HCT116 (cell line): Measurements from ENCODE around the gene SLC12A5. TPM values are rescaled to one million over a fixed set of nuclear protein-coding genes. Genes with fewer than 3 reads are reported as not detected.

Experiments
- ATAC-seq: fragments of 200-7000 bp; cut with Tn5 transposase; 2 replicates; pipeline ENCODE4 v1.9.1; 2020; ENCODE audit warnings: mild to moderate bottlenecking, moderate library complexity
- BruUV-seq: library from RNA; stranded (reverse); fragments of 400-500 nt; replicated peaks from 2 replicates; lab custom pipeline; 2021; lab: Mats Ljungman, UMichigan
- CTCF ChIA-PET: fragments of 300-600 bp; sonication (Branson Sonifier 250); formaldehyde crosslinking; loops from one replicate; lab custom pipeline; 2021; ENCODE audit warnings: antibody characterized with exemption; lab: Charles Lee
- POLR2A ChIA-PET: fragments of 300-600, 350-600 bp; sonication (Branson Sonifier 250); formaldehyde crosslinking; loops from one replicate; lab custom pipeline; 2021; ENCODE audit warnings: antibody characterized with exemption; lab: Charles Lee
- RAD21 ChIA-PET, 2 experiments: fragments of 300-600 bp; sonication (Branson Sonifier 250); formaldehyde crosslinking; loops; one replicate each; lab custom pipeline; 2023; ENCODE audit warnings: low total read pairs in 2 of 2; ENCODE audit not compliant: uncharacterized antibody in 2 of 2, unreplicated experiment in 2 of 2, low non-redundant PET in 1 of 2; lab: Charles Lee
- DNase-seq: peaks from one replicate; pipeline ENCODE4 v3.0.0-alpha.2; 2010; ENCODE audit warnings: low read depth, low spot score
- H2AFZ ChIP-seq: fragments of 200-600 bp; shearing (Covaris generic), sonication (generic); 2 replicates; pipeline ENCODE4 v1.6.1; 2017; ENCODE audit warnings: low read depth, mixed run types, mixed read lengths, antibody characterized with exemption, low read length; ENCODE audit not compliant: poor library complexity, severe bottlenecking
- H3K27ac ChIP-seq: 2 replicates; pipeline ENCODE4 v1.5.1; 2012; ENCODE audit warnings: low read depth, low read length
- H3K27me3 ChIP-seq: fragments of 200-600 bp; sonication (generic); 2 replicates; pipeline ENCODE4 v1.6.1; 2016; ENCODE audit warnings: mixed run types, low read length, mixed read lengths; ENCODE audit not compliant: insufficient read depth
- H3K36me3 ChIP-seq, 2 experiments: fragments of 200-500 bp in 1 of 2; fragments of 200-600 bp in 1 of 2; sonication (Bioruptor generic) in 1 of 2; sonication (generic) in 1 of 2; 2 replicates each; pipeline versions ENCODE4 v1.5.1 to v1.6.1; 2014 to 2016; ENCODE audit warnings: low read length in 2 of 2, inconsistent platforms in 1 of 2, mixed read lengths in 1 of 2, mixed run types in 1 of 2; ENCODE audit not compliant: insufficient read depth in 2 of 2, control insufficient read depth in 1 of 2
- H3K4me1 ChIP-seq, 2 experiments: fragments of 200-600 bp in 1 of 2; sonication (generic) in 1 of 2; 2 replicates each; pipeline versions ENCODE4 v1.5.1 to v1.6.1; 2012 to 2017; ENCODE audit warnings: low read length in 2 of 2, inconsistent platforms in 1 of 2, mild to moderate bottlenecking in 1 of 2, mixed read lengths in 1 of 2, mixed run types in 1 of 2, moderate library complexity in 1 of 2; ENCODE audit not compliant: insufficient read depth in 2 of 2, control insufficient read depth in 1 of 2
- H3K4me2 ChIP-seq: fragments of 200-600 bp; sonication (generic); 2 replicates; pipeline ENCODE4 v1.6.1; 2017; ENCODE audit warnings: mixed run types, low read length, mixed read lengths
- H3K4me3 ChIP-seq, 2 experiments: fragments of 200-600 bp in 1 of 2; sonication (generic) in 1 of 2; replicated peaks in 1 of 2; 2 replicates each; pipeline ENCODE4 v1.5.1; 2011 to 2016; ENCODE audit warnings: low read length in 2 of 2, control low read depth in 1 of 2, low read depth in 1 of 2, mild to moderate bottlenecking in 1 of 2, mixed read lengths in 1 of 2, mixed run types in 1 of 2
- H3K79me2 ChIP-seq: fragments of 200-600 bp; sonication (generic); 2 replicates; pipeline ENCODE4 v1.6.1; 2017; ENCODE audit warnings: mild to moderate bottlenecking, mixed run types, low read length, moderate library complexity, mixed read lengths; ENCODE audit not compliant: insufficient read depth
- H3K9ac ChIP-seq: fragments of 200-600 bp; sonication (generic); 2 replicates; pipeline ENCODE4 v1.6.1; 2016; ENCODE audit warnings: low read length, mixed read lengths
- H3K9me2 ChIP-seq: fragments of 200-600 bp; sonication (generic), shearing (Covaris generic); 2 replicates; pipeline ENCODE4 v1.6.1; 2017; ENCODE audit warnings: mixed run types, mild to moderate bottlenecking, moderate library complexity; ENCODE audit not compliant: insufficient read depth
- H3K9me3 ChIP-seq, 2 experiments: fragments of 200-500 bp in 1 of 2; fragments of 200-600 bp in 1 of 2; sonication (Bioruptor generic) in 1 of 2; sonication (generic) in 1 of 2; 2 replicates each; pipeline ENCODE4 v1.6.1; 2014 to 2017; ENCODE audit warnings: low read length in 2 of 2, mixed read lengths in 2 of 2, inconsistent platforms in 1 of 2, low read depth in 1 of 2, mild to moderate bottlenecking in 1 of 2, mixed run types in 1 of 2, moderate library complexity in 1 of 2; ENCODE audit not compliant: control insufficient read depth in 1 of 2, insufficient read depth in 1 of 2
- H4K20me1 ChIP-seq: fragments of 200-600 bp; sonication (generic), shearing (Covaris generic); 2 replicates; pipeline ENCODE4 v1.6.1; 2017; ENCODE audit warnings: mixed run types, mild to moderate bottlenecking, moderate library complexity; ENCODE audit not compliant: insufficient read depth
- CEBPB ChIP-seq: IDR thresholded peaks from 2 replicates; pipeline ENCODE4 v1.6.1; 2012; ENCODE audit warnings: low read depth
- EGR1 ChIP-seq: IDR thresholded peaks from 2 replicates; pipeline ENCODE4 v1.6.1; 2012; ENCODE audit warnings: low read depth
- EZH2 ChIP-seq: fragments of 200-600 bp; sonication (generic); IDR thresholded peaks from 2 replicates; pipeline ENCODE4 v1.6.1; 2017; ENCODE audit warnings: antibody characterized with exemption, mixed run types
- EZH2phosphoT487 ChIP-seq: fragments of 200-600 bp; IDR thresholded peaks from 2 replicates; pipeline ENCODE4 v1.6.1; 2018; ENCODE audit warnings: antibody characterized with exemption, borderline replicate concordance
- JUND ChIP-seq: IDR thresholded peaks from 2 replicates; pipeline ENCODE4 v1.6.1; 2012
- MAX ChIP-seq: IDR thresholded peaks from 2 replicates; pipeline ENCODE4 v1.6.1; 2012
- POLR2AphosphoS5 ChIP-seq: IDR thresholded peaks from 2 replicates; pipeline ENCODE4 v1.6.1; 2011; ENCODE audit warnings: mild to moderate bottlenecking, low read depth, low read length, moderate library complexity
- RAD21 ChIP-seq: IDR thresholded peaks from 2 replicates; pipeline ENCODE4 v1.6.1; 2012; ENCODE audit warnings: low read depth, mild to moderate bottlenecking
- SIN3A ChIP-seq: IDR thresholded peaks from 2 replicates; pipeline ENCODE4 v1.6.1; 2012; ENCODE audit warnings: low read depth
- SP1 ChIP-seq: IDR thresholded peaks from 2 replicates; pipeline ENCODE4 v1.6.1; 2012; ENCODE audit warnings: low read depth
- TCF7L2 ChIP-seq: IDR thresholded peaks from 2 replicates; pipeline ENCODE4 v1.7.0; 2011; ENCODE audit warnings: borderline replicate concordance, inconsistent platforms; ENCODE audit not compliant: insufficient read depth, insufficient read length; ENCODE audit errors: extremely low read depth
- ZNF274 ChIP-seq: fragments of 200-500 bp; sonication (Bioruptor generic); IDR thresholded peaks from 2 replicates; pipeline ENCODE4 v1.6.1; 2014; ENCODE audit warnings: mild to moderate bottlenecking, low read depth, low read length, inconsistent platforms
- intact Hi-C: fragments of 100-400 bp; cut with micrococcal nuclease; formaldehyde crosslinking; loops from 2 replicates; pipeline ENCODE4 v1.10.0; 2022
- total RNA-seq: library from RNA; stranded (reverse); gene quantifications from one replicate; pipeline ENCODE4 v1.2.1, GENCODE V29; 2021; ENCODE audit not compliant: unreplicated experiment
- TF ChIP-seq, protein P1 (sequence below): IDR thresholded peaks from 2 replicates; pipeline ENCODE4 v1.6.1; 2011; ENCODE audit warnings: mild to moderate bottlenecking, low read length, moderate library complexity; ENCODE audit not compliant: insufficient replicate concordance; ENCODE audit errors: extremely low read depth
- TF ChIP-seq, protein P2 (sequence below): IDR thresholded peaks from 2 replicates; pipeline ENCODE4 v1.6.1; 2012; ENCODE audit warnings: low read depth

Gene SLC12A5
- total RNA-seq, 1 experiment from 2014 or later, result 1.9 TPM

GRCh38 chr20:46007671-46008070 is 21.3 kb upstream of the SLC12A5 start:
- H3K9me3 ChIP-seq, result no peaks in the 10 kb centered on the region
- no peak overlapping the region for H2AFZ ChIP-seq
- H3K27ac ChIP-seq, result no peak overlapping the region
- TF ChIP-seq EZH2phosphoT487, result no peak
- TF ChIP-seq ZNF274, result no peak
- TF ChIP-seq, protein P1, sequence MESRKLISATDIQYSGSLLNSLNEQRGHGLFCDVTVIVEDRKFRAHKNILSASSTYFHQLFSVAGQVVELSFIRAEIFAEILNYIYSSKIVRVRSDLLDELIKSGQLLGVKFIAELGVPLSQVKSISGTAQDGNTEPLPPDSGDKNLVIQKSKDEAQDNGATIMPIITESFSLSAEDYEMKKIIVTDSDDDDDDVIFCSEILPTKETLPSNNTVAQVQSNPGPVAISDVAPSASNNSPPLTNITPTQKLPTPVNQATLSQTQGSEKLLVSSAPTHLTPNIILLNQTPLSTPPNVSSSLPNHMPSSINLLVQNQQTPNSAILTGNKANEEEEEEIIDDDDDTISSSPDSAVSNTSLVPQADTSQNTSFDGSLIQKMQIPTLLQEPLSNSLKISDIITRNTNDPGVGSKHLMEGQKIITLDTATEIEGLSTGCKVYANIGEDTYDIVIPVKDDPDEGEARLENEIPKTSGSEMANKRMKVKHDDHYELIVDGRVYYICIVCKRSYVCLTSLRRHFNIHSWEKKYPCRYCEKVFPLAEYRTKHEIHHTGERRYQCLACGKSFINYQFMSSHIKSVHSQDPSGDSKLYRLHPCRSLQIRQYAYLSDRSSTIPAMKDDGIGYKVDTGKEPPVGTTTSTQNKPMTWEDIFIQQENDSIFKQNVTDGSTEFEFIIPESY, result no peak
- TF ChIP-seq EGR1, result no peak
- no peak for TF ChIP-seq POLR2AphosphoS5
- TF ChIP-seq EZH2, result no peak
- TF ChIP-seq SIN3A, result no peak
- TF ChIP-seq MAX, result no peak
- TF ChIP-seq, all 23 proteins: peak for 0
- BruUV-seq, result no TSS peak
- intact Hi-C loops, result no loop called here
- peaks cover 3 to 6% of the 10 kb centered on the region in 2 experiments; a peak in 3 of 4 replicates for H3K4me1 ChIP-seq
- ATAC-seq (no peak), DNase-seq (no peak)
- no peaks in the 10 kb centered on the region for H4K20me1 ChIP-seq
- no peak overlapping the region for H3K4me2 ChIP-seq
- H3K36me3 ChIP-seq, result no peaks in the 10 kb centered on the region
- no peaks in the 10 kb centered on the region for H3K9me2 ChIP-seq
- no peak overlapping the region for H3K4me3 ChIP-seq
- ChIA-PET CTCF (no interaction called here), POLR2A (no interaction called here), RAD21 (no interaction called here)
- no peak overlapping the region for H3K9ac ChIP-seq
- peaks cover 5% of the 10 kb centered on the region; the same call in 1 of the 2 replicates for H3K27me3 ChIP-seq
- no peaks in the 10 kb centered on the region for H3K79me2 ChIP-seq

DNA sequence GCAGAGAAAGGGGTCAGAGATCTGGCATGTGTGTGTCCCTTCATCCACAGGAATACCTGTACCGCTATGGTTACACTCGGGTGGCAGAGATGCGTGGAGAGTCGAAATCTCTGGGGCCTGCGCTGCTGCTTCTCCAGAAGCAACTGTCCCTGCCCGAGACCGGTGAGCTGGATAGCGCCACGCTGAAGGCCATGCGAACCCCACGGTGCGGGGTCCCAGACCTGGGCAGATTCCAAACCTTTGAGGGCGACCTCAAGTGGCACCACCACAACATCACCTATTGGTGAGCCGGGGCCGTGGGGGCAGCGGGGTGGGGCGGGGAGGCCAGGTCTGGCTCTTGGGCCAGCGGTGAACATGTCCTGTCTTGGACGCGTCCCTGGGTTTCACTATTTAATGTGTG is 19.2 kb upstream of the SLC12A5 start:
- ChIA-PET POLR2A (no interaction called here), RAD21 (no interaction called here), CTCF (no interaction called here)
- Histone ChIP-seq H3K27me3 (peaks cover 5% of the 10 kb centered on the region; the same call in 1 of the 2 replicates), H4K20me1 (no peaks in the 10 kb centered on the region), H3K79me2 (no peaks in the 10 kb centered on the region), H3K9me3 (no peaks in the 10 kb centered on the region), H3K9me2 (no peaks in the 10 kb centered on the region), H3K4me3 (no peak overlapping the region), H3K9ac (no peak overlapping the region), H2AFZ (no peak overlapping the region), H3K4me1 (peaks cover 9 to 21% of the 10 kb centered on the region in 2 experiments), H3K4me2 (no peak overlapping the region), H3K27ac (no peak overlapping the region), H3K36me3 (no peaks in the 10 kb centered on the region)
- ATAC-seq (no peak), DNase-seq (no peak)
- BruUV-seq, result no TSS peak
- intact Hi-C loops, result no loop called here
- TF ChIP-seq CEBPB (no peak), SP1 (no peak), SIN3A (no peak), JUND (no peak), TCF7L2 (no peak), RAD21 (no peak)
- TF ChIP-seq, protein P2, sequence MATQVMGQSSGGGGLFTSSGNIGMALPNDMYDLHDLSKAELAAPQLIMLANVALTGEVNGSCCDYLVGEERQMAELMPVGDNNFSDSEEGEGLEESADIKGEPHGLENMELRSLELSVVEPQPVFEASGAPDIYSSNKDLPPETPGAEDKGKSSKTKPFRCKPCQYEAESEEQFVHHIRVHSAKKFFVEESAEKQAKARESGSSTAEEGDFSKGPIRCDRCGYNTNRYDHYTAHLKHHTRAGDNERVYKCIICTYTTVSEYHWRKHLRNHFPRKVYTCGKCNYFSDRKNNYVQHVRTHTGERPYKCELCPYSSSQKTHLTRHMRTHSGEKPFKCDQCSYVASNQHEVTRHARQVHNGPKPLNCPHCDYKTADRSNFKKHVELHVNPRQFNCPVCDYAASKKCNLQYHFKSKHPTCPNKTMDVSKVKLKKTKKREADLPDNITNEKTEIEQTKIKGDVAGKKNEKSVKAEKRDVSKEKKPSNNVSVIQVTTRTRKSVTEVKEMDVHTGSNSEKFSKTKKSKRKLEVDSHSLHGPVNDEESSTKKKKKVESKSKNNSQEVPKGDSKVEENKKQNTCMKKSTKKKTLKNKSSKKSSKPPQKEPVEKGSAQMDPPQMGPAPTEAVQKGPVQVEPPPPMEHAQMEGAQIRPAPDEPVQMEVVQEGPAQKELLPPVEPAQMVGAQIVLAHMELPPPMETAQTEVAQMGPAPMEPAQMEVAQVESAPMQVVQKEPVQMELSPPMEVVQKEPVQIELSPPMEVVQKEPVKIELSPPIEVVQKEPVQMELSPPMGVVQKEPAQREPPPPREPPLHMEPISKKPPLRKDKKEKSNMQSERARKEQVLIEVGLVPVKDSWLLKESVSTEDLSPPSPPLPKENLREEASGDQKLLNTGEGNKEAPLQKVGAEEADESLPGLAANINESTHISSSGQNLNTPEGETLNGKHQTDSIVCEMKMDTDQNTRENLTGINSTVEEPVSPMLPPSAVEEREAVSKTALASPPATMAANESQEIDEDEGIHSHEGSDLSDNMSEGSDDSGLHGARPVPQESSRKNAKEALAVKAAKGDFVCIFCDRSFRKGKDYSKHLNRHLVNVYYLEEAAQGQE, result no peak
